ENCODE measurements around the gene DUS3L.
A peak's percentile ranks its signal among the peaks of the same experiment; 100 is the strongest.

The DUS3L gene

DNA sequence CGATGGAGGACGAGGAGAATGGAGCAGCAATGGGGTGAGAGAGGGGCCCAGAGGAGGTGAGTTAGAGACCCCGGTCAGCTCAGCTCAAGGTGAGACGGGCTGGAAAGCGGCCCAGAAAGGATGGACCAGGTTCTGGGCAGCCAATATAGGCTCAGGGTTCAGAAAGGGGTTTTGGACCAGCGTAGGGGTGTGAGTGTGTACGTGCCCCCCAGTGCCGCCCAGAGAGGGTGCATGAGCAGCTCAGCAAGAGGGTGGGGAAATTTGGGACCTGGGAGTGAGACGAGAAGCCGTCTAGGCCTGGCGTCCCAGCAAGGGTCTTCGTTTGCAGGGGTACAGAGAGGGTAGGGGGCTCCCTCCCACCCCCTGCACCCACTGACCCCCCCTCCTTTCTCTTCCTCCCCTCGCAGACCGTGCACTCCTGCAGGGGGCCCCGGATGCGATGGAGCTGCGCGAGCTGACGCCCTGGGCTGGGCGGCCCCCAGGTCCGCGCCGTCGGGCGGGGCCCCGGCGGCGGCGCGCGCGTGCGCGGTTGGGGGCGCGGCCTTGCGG, 36.5 kb upstream of the DUS3L start:
- no peak for TF ChIP-seq RAD21 (IDR thresholded peaks at IDR 0.05; ENCODE audit: low read depth)
- TF ChIP-seq, protein P1, sequence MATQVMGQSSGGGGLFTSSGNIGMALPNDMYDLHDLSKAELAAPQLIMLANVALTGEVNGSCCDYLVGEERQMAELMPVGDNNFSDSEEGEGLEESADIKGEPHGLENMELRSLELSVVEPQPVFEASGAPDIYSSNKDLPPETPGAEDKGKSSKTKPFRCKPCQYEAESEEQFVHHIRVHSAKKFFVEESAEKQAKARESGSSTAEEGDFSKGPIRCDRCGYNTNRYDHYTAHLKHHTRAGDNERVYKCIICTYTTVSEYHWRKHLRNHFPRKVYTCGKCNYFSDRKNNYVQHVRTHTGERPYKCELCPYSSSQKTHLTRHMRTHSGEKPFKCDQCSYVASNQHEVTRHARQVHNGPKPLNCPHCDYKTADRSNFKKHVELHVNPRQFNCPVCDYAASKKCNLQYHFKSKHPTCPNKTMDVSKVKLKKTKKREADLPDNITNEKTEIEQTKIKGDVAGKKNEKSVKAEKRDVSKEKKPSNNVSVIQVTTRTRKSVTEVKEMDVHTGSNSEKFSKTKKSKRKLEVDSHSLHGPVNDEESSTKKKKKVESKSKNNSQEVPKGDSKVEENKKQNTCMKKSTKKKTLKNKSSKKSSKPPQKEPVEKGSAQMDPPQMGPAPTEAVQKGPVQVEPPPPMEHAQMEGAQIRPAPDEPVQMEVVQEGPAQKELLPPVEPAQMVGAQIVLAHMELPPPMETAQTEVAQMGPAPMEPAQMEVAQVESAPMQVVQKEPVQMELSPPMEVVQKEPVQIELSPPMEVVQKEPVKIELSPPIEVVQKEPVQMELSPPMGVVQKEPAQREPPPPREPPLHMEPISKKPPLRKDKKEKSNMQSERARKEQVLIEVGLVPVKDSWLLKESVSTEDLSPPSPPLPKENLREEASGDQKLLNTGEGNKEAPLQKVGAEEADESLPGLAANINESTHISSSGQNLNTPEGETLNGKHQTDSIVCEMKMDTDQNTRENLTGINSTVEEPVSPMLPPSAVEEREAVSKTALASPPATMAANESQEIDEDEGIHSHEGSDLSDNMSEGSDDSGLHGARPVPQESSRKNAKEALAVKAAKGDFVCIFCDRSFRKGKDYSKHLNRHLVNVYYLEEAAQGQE (IDR thresholded peaks at IDR 0.05; ENCODE audit: low read depth): no peak
- TF ChIP-seq, protein P2, sequence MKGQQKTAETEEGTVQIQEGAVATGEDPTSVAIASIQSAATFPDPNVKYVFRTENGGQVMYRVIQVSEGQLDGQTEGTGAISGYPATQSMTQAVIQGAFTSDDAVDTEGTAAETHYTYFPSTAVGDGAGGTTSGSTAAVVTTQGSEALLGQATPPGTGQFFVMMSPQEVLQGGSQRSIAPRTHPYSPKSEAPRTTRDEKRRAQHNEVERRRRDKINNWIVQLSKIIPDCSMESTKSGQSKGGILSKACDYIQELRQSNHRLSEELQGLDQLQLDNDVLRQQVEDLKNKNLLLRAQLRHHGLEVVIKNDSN (IDR thresholded peaks at IDR 0.05): no peak
- no peak for TF ChIP-seq EP300 (IDR thresholded peaks at IDR 0.05; ENCODE audit: borderline replicate concordance)
- TF ChIP-seq CREB1 (IDR thresholded peaks at IDR 0.05; ENCODE audit: low read depth): no peak
- TF ChIP-seq CEBPB (IDR thresholded peaks at IDR 0.05): no peak
- TF ChIP-seq YY1 (IDR thresholded peaks at IDR 0.05; ENCODE audit: low read depth): no peak
- no peak for TF ChIP-seq EGR1 (IDR thresholded peaks at IDR 0.05)
- no peak for TF ChIP-seq TCF12 (IDR thresholded peaks at IDR 0.05; ENCODE audit: low read depth)

DNA sequence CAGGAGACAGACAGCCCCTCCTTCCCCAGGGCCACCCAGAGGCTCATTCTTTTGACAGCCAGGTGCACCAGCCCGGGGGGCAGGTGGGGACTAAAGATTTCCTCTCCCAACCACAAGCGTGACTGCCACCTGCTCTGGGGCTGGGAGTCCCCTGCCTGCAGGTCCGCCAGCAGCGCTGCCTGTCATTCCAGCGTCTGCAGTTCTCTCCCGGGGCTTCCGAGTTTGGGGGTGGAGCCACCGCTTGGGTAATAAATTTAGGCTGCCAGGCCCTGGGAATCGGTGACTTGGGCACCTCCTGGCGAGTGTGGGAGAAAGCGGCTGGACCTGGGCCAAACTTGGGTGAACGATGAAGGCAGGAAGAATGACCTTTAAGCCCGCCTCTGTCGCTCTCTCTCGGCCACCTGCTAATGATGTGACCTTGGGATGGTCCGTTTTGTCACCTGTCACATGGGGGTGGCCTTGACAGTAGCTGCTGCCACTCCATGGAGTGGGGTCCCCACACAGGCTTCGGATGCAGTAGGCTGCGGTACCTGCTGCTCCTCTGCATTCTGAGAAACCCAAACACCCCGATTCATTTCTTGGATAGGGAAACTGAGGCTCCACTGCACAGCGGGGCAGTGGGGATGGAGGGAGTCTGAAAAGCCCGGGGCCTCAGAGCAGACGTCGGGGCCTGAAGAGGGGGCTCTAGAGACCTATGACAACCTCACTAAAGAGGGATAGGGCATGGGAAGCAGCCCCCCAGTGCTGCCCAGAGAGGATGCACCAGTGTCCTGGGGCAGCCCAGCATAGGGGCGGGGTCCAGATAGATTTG, 35.8 kb upstream of the DUS3L start:
- no peak for TF ChIP-seq TEAD4 (IDR thresholded peaks at IDR 0.05)
- no peak for TF ChIP-seq TAF1 (IDR thresholded peaks at IDR 0.05; ENCODE audit: low read depth)
- TF ChIP-seq CEBPB (IDR thresholded peaks at IDR 0.05): no peak
- TF ChIP-seq, protein P3, sequence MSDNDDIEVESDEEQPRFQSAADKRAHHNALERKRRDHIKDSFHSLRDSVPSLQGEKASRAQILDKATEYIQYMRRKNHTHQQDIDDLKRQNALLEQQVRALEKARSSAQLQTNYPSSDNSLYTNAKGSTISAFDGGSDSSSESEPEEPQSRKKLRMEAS (IDR thresholded peaks at IDR 0.05): no peak
- peak; percentile 28; the same call in 1 of the 2 replicates for TF ChIP-seq RAD21 (IDR thresholded peaks at IDR 0.05; ENCODE audit: low read depth)
- TF ChIP-seq EGR1 (IDR thresholded peaks at IDR 0.05): no peak
- peak; percentile 93 for TF ChIP-seq NFIC (IDR thresholded peaks at IDR 0.05)
- peak; percentile 93 for TF ChIP-seq TCF12 (IDR thresholded peaks at IDR 0.05; ENCODE audit: low read depth)
- TF ChIP-seq FOXM1 (IDR thresholded peaks at IDR 0.05; ENCODE audit: borderline replicate concordance, low read depth): no peak
- peak; percentile 39 for TF ChIP-seq EP300 (IDR thresholded peaks at IDR 0.05; ENCODE audit: borderline replicate concordance)
- TF ChIP-seq, protein P2 (IDR thresholded peaks at IDR 0.05): no peak
- no peak; the same call in 1 of the 2 replicates for TF ChIP-seq ZBTB7A (IDR thresholded peaks at IDR 0.05; ENCODE audit: low read depth)
- no peak for TF ChIP-seq YY1 (IDR thresholded peaks at IDR 0.05; ENCODE audit: low read depth)
- TF ChIP-seq, protein P1 (IDR thresholded peaks at IDR 0.05; ENCODE audit: low read depth): no peak

DNA sequence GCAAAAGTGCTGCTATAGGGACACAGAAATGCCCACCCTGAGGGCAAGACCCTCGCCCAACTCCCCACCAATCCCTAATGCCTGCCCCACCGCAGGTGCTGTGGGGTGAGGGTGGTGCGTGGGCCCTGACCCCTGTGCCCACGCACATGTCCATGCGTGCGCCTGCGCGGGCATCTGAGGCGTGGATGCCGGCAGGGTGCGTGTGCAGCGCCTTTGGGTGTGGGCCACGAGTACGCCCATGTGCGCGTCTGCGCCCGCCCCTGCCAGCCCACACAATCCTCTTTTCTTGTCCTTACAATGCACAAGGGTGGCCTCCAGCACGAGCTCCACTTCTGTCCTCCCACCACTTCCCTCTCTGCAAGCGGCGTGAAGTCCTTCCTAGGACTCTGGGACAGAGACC, 34.2 kb upstream of the DUS3L start:
- no peak for TF ChIP-seq TCF12 (IDR thresholded peaks at IDR 0.05; ENCODE audit: low read depth)

DNA sequence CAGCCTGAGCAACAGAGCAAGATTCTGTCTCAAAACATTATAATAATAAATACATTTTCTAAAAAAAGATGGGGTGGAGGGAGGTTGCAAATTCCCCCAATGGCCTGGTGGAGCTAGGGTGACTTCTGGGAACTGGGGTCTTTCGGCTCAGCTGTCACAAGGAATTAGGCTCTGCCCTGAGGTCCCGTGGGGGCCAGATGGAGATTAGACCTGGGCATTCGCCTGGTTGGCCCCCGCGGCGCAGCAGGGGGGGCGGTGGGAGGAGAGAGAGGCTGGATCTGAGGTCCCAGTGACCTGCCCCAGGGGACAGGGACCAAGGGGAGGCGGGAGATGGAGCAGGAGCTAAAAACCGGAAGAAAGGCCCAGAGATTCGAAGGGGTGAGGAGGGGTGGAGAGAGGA, 33.8 kb upstream of the DUS3L start:
- no peak for TF ChIP-seq TEAD4 (IDR thresholded peaks at IDR 0.05)
- TF ChIP-seq, protein P1 (IDR thresholded peaks at IDR 0.05; ENCODE audit: low read depth): no peak
- TF ChIP-seq NFIC (IDR thresholded peaks at IDR 0.05): no peak
- TF ChIP-seq TAF1 (IDR thresholded peaks at IDR 0.05; ENCODE audit: low read depth): no peak
- TF ChIP-seq, protein P3 (IDR thresholded peaks at IDR 0.05): no peak
- no peak for TF ChIP-seq ZBTB7A (IDR thresholded peaks at IDR 0.05; ENCODE audit: low read depth)
- TF ChIP-seq FOXM1 (IDR thresholded peaks at IDR 0.05; ENCODE audit: borderline replicate concordance, low read depth): no peak
- no peak for TF ChIP-seq CEBPB (IDR thresholded peaks at IDR 0.05)
- TF ChIP-seq CREB1 (IDR thresholded peaks at IDR 0.05; ENCODE audit: low read depth): no peak
- TF ChIP-seq YY1 (IDR thresholded peaks at IDR 0.05; ENCODE audit: low read depth): no peak
- TF ChIP-seq RAD21 (IDR thresholded peaks at IDR 0.05; ENCODE audit: low read depth): no peak
- TF ChIP-seq TCF12 (IDR thresholded peaks at IDR 0.05; ENCODE audit: low read depth): no peak
- TF ChIP-seq EP300 (IDR thresholded peaks at IDR 0.05; ENCODE audit: borderline replicate concordance): no peak
- TF ChIP-seq, protein P2 (IDR thresholded peaks at IDR 0.05): no peak
- no peak for TF ChIP-seq EGR1 (IDR thresholded peaks at IDR 0.05)

Measured in Ishikawa (cell line).